T-helper 2 cell treated with Interferon-gamma antibody and Interleukin-4, amounts not matched to agents 5 μg/mL and 100 μg/mL, for 36 hours (primary cell): ENCODE results near the gene GNAI1.

ENCODE experiments used
- DNase-seq: peaks from one replicate; pipeline ENCODE4 v3.0.0; 2021; ENCODE audit warnings: low spot score
- H3K27ac Mint-ChIP-seq: one replicate; pipeline ENCODE4 v1.8.0; 2021; ENCODE audit warnings: mild to moderate bottlenecking, mixed read lengths
- H3K27me3 Mint-ChIP-seq: one replicate; pipeline ENCODE4 v1.8.0; 2021; ENCODE audit warnings: low read depth, mixed read lengths
- H3K36me3 Mint-ChIP-seq: one replicate; pipeline ENCODE4 v1.8.0; 2021; ENCODE audit warnings: low read depth, mixed read lengths
- H3K4me1 Mint-ChIP-seq: one replicate; pipeline ENCODE4 v1.8.0; 2021; ENCODE audit warnings: low read depth, mixed read lengths
- H3K4me3 Mint-ChIP-seq: one replicate; pipeline ENCODE4 v1.8.0; 2022; ENCODE audit warnings: mild to moderate bottlenecking, moderate library complexity, mixed read lengths
- H3K9me3 Mint-ChIP-seq: one replicate; pipeline ENCODE4 v1.8.0; 2021; ENCODE audit warnings: mixed read lengths

The GNAI1 gene

DNA sequence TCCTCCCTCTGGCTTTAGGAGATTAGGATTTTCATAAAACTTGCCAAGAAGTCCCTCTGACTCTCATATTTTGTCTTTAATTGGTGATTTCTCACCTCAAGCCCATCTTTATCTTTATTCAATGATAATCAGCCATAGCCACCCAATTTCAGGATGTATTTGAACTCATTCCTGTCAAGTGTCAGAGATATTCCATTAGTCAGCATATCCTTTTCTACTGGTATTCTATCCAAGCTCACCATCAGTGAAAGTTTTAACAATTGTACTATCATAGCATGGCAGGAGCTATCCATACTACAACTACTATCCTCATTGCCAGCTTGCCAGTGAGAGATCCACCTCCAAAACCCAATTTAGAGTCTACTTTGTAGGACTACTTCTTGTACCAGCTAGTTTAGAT lies 114.6 kb downstream of the GNAI1 start:
- H3K36me3 Mint-ChIP-seq = no peaks in the 10 kb centered on the region
- H3K9me3 Mint-ChIP-seq = no peaks in the 10 kb centered on the region
- DNase-seq = no peak
- peaks cover 13% of the 10 kb centered on the region for H3K4me1 Mint-ChIP-seq
- peaks cover 5% of the 10 kb centered on the region for H3K27me3 Mint-ChIP-seq
- H3K27ac Mint-ChIP-seq = no peak overlapping the region
- H3K4me3 Mint-ChIP-seq = no peak overlapping the region

DNA sequence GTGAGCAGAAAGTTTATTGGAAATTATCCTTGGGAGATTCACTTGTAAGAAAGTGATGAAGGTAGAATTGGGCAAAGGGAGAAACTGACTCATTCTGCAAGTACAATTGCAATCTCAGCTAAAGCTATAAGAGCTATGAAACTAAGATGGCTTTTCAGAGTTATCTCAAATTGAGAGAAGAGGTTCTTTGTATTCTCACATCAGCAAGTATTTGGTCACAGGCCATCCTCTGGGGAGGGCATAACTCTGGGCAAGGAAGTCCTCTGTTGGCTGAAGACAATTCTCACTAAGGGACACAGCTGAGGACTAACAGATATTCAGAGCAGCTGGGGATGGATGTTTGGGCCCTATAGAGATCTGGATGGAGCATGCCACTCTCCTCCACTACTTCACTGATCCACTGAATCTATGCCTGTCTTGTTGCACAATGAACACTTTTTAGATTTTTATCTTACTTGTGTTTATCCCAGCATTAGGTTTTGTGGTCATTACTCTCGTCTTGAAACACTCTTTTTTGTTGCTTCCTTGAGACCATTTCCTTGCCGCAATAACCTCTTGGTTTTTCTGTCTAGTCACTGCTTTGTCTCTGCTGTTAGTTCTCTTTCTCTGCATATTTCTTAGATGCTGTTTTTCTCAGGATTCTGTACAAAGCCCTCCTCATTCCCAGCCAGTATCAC lies 115.1 kb downstream of the GNAI1 start:
- H3K4me3 Mint-ChIP-seq = no peak overlapping the region
- H3K4me1 Mint-ChIP-seq = peaks cover 13% of the 10 kb centered on the region
- H3K27ac Mint-ChIP-seq = no peak overlapping the region
- H3K36me3 Mint-ChIP-seq = no peaks in the 10 kb centered on the region
- peak; percentile 7 for DNase-seq
- H3K9me3 Mint-ChIP-seq = no peaks in the 10 kb centered on the region
- peaks cover 3% of the 10 kb centered on the region for H3K27me3 Mint-ChIP-seq

- H3K36me3 Mint-ChIP-seq = no peaks in the 10 kb centered on the region
- no peak overlapping the region for H3K27ac Mint-ChIP-seq
- DNase-seq = no peak
- H3K27me3 Mint-ChIP-seq = peaks cover 5% of the 10 kb centered on the region
- no peak overlapping the region for H3K4me3 Mint-ChIP-seq
- no peaks in the 10 kb centered on the region for H3K9me3 Mint-ChIP-seq
- peaks cover 13% of the 10 kb centered on the region for H3K4me1 Mint-ChIP-seq
These were observed 118.6 kb downstream of the GNAI1 start for GRCh38 chr7:80253237-80253636.

DNA sequence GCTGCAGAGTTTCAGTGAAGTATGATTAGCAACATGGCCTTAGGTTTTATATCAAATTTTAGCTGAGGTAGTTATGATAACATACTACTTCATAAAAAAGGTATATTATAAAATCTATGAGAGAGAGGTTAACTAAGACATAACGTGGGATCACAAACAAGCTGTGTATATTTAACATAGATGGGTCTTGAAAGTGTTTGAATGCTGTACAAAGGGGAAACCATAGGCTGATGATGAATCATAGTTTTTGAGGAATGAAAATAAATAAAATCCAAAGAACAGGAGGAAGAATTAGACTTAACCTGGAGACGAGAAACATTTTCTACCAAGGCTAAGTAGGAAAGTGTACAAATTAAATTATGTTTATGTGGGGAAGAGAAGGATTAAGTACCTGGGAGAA lies 119.0 kb downstream of the GNAI1 start:
- peaks cover 13% of the 10 kb centered on the region for H3K4me1 Mint-ChIP-seq
- H3K27me3 Mint-ChIP-seq = peaks cover 5% of the 10 kb centered on the region
- no peak for DNase-seq
- no peak overlapping the region for H3K4me3 Mint-ChIP-seq
- no peaks in the 10 kb centered on the region for H3K9me3 Mint-ChIP-seq
- H3K27ac Mint-ChIP-seq = no peak overlapping the region
- no peaks in the 10 kb centered on the region for H3K36me3 Mint-ChIP-seq

GRCh38 chr7:80255656-80256055 lies 121.0 kb downstream of the GNAI1 start:
- Mint-ChIP-seq H3K4me3 (no peak overlapping the region), H3K27me3 (peaks cover 5% of the 10 kb centered on the region), H3K27ac (no peak overlapping the region), H3K36me3 (no peaks in the 10 kb centered on the region), H3K9me3 (no peaks in the 10 kb centered on the region), H3K4me1 (peaks cover under 1% of the 10 kb centered on the region)
- DNase-seq = no peak

DNA sequence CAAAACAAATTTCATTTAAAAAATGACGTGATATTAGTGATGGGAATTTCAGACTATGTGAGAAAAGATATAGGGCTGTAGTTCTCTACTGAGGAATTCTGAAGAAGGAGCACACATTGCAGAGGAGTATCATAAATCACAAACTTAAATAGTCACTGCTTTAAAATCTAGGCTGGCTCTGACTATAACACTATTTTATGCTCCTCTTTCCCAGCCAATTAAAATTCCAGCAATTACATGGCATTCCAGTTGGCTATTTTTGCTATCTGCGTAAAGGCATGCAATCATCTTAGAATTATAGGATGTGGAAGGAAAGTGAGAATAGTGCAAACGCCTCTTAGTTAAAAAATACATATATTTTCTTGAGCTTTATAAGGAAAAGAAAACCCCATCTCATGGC lies 123.1 kb downstream of the GNAI1 start:
- Mint-ChIP-seq H3K27ac (no peak overlapping the region), H3K36me3 (no peaks in the 10 kb centered on the region), H3K27me3 (peaks cover 2% of the 10 kb centered on the region), H3K9me3 (no peaks in the 10 kb centered on the region), H3K4me3 (no peak overlapping the region), H3K4me1 (no peaks in the 10 kb centered on the region)
- DNase-seq = no peak

DNA sequence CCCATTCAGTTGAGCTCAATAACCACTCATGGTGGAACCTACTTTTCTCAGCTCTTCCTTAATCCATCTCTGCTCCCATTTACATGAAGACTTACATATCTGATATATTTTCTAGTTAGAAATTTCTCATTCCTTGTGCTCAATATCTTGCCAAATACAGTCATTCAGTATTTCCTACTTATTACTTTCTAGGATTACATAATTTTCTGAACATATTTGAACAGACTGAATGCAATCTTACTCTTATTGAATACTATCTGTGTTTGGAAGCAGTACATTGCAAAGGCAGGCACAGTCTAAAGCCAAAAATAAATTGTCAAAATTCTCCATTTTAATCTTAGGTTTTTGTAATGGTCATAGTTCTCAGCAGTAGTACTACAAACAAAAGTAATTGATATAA lies 126.0 kb downstream of the GNAI1 start:
- no peaks in the 10 kb centered on the region for H3K9me3 Mint-ChIP-seq
- no peak overlapping the region for H3K27ac Mint-ChIP-seq
- no peaks in the 10 kb centered on the region for H3K36me3 Mint-ChIP-seq
- no peaks in the 10 kb centered on the region for H3K4me1 Mint-ChIP-seq
- no peak overlapping the region for H3K4me3 Mint-ChIP-seq
- DNase-seq = no peak
- peaks cover 2% of the 10 kb centered on the region for H3K27me3 Mint-ChIP-seq

DNA sequence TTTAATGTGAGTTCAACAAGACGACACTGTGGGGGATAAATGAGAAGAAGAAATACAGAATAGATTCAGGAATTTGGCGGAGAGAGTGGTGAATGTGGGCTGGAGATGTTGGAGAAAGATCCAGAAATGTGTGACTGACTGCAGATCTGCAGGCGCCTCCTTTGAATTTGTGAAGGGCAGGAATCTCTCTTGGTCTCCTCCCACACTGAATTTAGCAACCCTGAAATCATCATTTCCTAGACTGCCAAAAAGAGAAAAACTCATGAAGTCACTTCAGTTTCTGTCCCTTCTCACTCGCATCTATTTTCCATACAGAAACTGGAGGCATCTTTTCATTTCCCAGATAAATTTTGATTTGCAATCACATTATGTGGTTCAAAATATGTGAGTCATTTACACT lies 128.7 kb downstream of the GNAI1 start:
- Mint-ChIP-seq H3K27ac (no peak overlapping the region), H3K9me3 (no peaks in the 10 kb centered on the region), H3K4me3 (no peak overlapping the region), H3K27me3 (no peaks in the 10 kb centered on the region), H3K36me3 (no peaks in the 10 kb centered on the region), H3K4me1 (no peaks in the 10 kb centered on the region)
- DNase-seq = no peak

GRCh38 chr7:80263821-80264220 lies 129.2 kb downstream of the GNAI1 start:
- Mint-ChIP-seq H3K4me3 (no peak overlapping the region), H3K27ac (no peak overlapping the region), H3K36me3 (no peaks in the 10 kb centered on the region), H3K27me3 (no peaks in the 10 kb centered on the region), H3K4me1 (no peaks in the 10 kb centered on the region), H3K9me3 (no peaks in the 10 kb centered on the region)
- DNase-seq = no peak

GRCh38 chr7:80264769-80265495 lies 130.3 kb downstream of the GNAI1 start:
- no peak overlapping the region for H3K4me3 Mint-ChIP-seq
- no peaks in the 10 kb centered on the region for H3K9me3 Mint-ChIP-seq
- no peaks in the 10 kb centered on the region for H3K4me1 Mint-ChIP-seq
- no peaks in the 10 kb centered on the region for H3K36me3 Mint-ChIP-seq
- no peak overlapping the region for H3K27ac Mint-ChIP-seq
- H3K27me3 Mint-ChIP-seq = peaks cover 3% of the 10 kb centered on the region
- no peak for DNase-seq

GRCh38 chr7:80272560-80273239 lies 138.1 kb downstream of the GNAI1 start:
- Mint-ChIP-seq H3K27ac (no peak overlapping the region), H3K27me3 (peaks cover 5% of the 10 kb centered on the region), H3K36me3 (no peaks in the 10 kb centered on the region), H3K4me3 (no peak overlapping the region), H3K4me1 (no peaks in the 10 kb centered on the region), H3K9me3 (no peaks in the 10 kb centered on the region)
- DNase-seq = no peak

DNA sequence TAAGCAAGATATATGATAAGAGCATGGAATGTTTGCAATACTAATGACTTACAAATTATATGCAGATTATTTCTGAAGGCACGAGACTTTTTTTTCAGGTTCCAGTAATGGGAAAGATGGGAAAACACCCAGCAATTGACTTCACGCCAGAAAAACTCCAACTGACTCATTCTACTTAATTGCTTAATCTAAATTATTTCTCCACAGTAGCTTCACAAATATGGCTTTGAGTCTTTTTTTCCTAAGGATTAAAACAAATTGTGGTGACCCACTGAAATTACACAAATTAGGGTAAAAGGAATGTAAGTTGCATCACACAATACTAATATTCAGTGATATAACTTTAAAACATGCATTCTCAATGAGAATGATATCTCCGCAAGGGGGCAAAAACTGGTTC lies 138.7 kb downstream of the GNAI1 start:
- Mint-ChIP-seq H3K27me3 (peaks cover 5% of the 10 kb centered on the region), H3K36me3 (no peaks in the 10 kb centered on the region), H3K27ac (no peak overlapping the region), H3K4me3 (no peak overlapping the region), H3K9me3 (no peaks in the 10 kb centered on the region), H3K4me1 (no peaks in the 10 kb centered on the region)
- DNase-seq = no peak

GRCh38 chr7:80275192-80275605 lies 140.6 kb downstream of the GNAI1 start:
- H3K27ac Mint-ChIP-seq = no peak overlapping the region
- peaks cover 2% of the 10 kb centered on the region for H3K27me3 Mint-ChIP-seq
- H3K36me3 Mint-ChIP-seq = no peaks in the 10 kb centered on the region
- H3K4me3 Mint-ChIP-seq = no peak overlapping the region
- H3K4me1 Mint-ChIP-seq = peaks cover 2% of the 10 kb centered on the region
- H3K9me3 Mint-ChIP-seq = no peaks in the 10 kb centered on the region
- DNase-seq = no peak
